Heart left ventricle (tissue), 13 donors: ENCODE results near the gene CNIH2.

ENCODE experiments used
- POLR2A ChIP-seq, 2 donors: fragments of 450-650 bp; IDR thresholded peaks; one replicate each; pipeline ENCODE4 v1.6.1; 2017; ENCODE audit warnings: antibody characterized with exemption in 2 of 2, mild to moderate bottlenecking in 2 of 2, moderate library complexity in 2 of 2
- TF ChIP-seq, protein P1 (sequence below), 12 donors: fragments of 200-600 bp; sonication (generic) in 4 of 12; IDR thresholded peaks; one replicate each; pipeline versions ENCODE4 v1.5.0 to v1.8.0; 2018 to 2022; ENCODE audit warnings: antibody characterized with exemption in 12 of 12, mild to moderate bottlenecking in 5 of 12
- donor health status: ischemic (EF 13 %, LVEDD 7.1; RV severe dilation, severe dysfunction).
- donor health status: DM: no; HTN: yes; CAD: no.
- donor health status: DM: no; HTN: no; CAD: no.
- donor health status: ischemic (EF 25% LVEDD 6.9; RV normal size, moderate dysfunction).
- donor health status: ischemic (EF 25% LVEDD 5.7; RV mildly dilated, moderate dysfunction).
- donor health status: ischemic (EF 35%, LVEDD 5.7; RV mildly dilated, moderate dysfunction).
- donor health status: nonischemic (EF 11% LVEDD 7.7; RV severe dilation, severe dysfunction).
- donor health status: DM: yes; HTN: yes; CAD: no.
- donor health status: PGD.
- donor health status: ischemic (EF 29% LVEDD 5.4; RV normal size, mild dysfunction).
- donor health status: nonischemic (EF 23%, LVEDD 6.1; RV moderate dilation, normal function).

DNA sequence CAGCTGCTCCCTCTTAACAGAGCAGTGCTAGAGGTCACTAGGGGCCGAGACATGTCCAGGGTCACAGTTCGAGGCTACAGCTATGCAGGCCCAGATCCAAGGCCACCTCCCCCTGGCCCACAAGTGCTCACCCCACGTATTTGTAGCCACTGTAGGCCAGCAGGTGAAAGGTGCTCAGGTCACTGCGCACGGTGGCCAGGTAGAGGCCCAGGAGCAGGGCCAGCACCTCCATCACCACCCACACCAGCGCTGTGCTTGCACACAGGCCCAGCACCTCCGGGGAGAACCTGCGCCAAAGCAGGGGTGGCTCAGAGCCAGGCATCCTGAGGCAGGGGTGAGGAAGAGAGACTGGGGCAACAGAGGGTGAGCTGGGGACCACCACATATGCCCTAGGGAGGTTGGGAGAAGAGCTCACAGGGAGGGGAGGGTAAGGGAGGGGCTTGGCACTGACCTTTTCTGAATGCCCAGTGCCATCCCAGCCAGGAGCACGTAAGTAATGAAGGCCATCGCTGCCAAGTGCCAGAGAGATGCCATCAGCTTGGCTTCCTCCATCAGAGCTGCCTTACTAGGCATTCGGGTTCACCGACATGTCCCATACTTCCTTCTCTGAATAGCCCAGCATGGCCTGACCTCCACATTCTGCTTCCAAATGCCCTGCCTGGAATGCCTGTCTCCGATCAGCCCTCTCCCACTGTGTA, 7.4 kb downstream of the CNIH2 start:
- no peak for TF ChIP-seq POLR2A (IDR thresholded peaks at IDR 0.05)
- TF ChIP-seq, protein P1, sequence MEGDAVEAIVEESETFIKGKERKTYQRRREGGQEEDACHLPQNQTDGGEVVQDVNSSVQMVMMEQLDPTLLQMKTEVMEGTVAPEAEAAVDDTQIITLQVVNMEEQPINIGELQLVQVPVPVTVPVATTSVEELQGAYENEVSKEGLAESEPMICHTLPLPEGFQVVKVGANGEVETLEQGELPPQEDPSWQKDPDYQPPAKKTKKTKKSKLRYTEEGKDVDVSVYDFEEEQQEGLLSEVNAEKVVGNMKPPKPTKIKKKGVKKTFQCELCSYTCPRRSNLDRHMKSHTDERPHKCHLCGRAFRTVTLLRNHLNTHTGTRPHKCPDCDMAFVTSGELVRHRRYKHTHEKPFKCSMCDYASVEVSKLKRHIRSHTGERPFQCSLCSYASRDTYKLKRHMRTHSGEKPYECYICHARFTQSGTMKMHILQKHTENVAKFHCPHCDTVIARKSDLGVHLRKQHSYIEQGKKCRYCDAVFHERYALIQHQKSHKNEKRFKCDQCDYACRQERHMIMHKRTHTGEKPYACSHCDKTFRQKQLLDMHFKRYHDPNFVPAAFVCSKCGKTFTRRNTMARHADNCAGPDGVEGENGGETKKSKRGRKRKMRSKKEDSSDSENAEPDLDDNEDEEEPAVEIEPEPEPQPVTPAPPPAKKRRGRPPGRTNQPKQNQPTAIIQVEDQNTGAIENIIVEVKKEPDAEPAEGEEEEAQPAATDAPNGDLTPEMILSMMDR (IDR thresholded peaks at IDR 0.05): no peak
